ENCODE data around the gene ANGEL1.
A peak's percentile ranks its signal among the peaks of the same experiment; 100 is the strongest.

The ANGEL1 gene

GRCh38 chr14:76754586-76754985, 58.1 kb downstream of the ANGEL1 start:
- no peak overlapping the region for H3K4me2 ChIP-seq (ENCODE audit: low read length)
- H2AFZ ChIP-seq (ENCODE audit: insufficient read depth, low read length, poor library complexity) = no peak overlapping the region
- no peak overlapping the region for H3K4me3 ChIP-seq (ENCODE audit: low read depth, low read length)
- no peaks in the 10 kb centered on the region for H3K27me3 ChIP-seq (ENCODE audit: insufficient read depth, low read length)
- H2BK5ac ChIP-seq (ENCODE audit: low read depth, low read length, poor library complexity) = no peak overlapping the region
- no peak overlapping the region for H3K23ac ChIP-seq (ENCODE audit: low read length)
- H3K9me3 ChIP-seq (ENCODE audit: insufficient read depth, low read depth, low read length) = no peaks in the 10 kb centered on the region
- H3K27ac ChIP-seq (ENCODE audit: low read depth, low read length) = no peak overlapping the region
- no peak overlapping the region for H3K4ac ChIP-seq (ENCODE audit: low read depth, low read length)
- no peak overlapping the region for H2BK120ac ChIP-seq (ENCODE audit: insufficient read depth, low read length, poor library complexity)
- no peaks in the 10 kb centered on the region for H3K79me2 ChIP-seq (ENCODE audit: control insufficient read depth, insufficient read depth, low read length, poor library complexity)
- H3K36me3 ChIP-seq (ENCODE audit: control insufficient read depth in 1 of 2, insufficient read depth in 2 of 2, low read length in 2 of 2) = no peaks in the 10 kb centered on the region
- no peaks in the 10 kb centered on the region for H3K79me1 ChIP-seq (ENCODE audit: low read length)
- H3K4me1 ChIP-seq (ENCODE audit: control insufficient read depth in 1 of 2, insufficient read depth in 2 of 2, low read length in 2 of 2) = no peaks in the 10 kb centered on the region
- no peak overlapping the region for H4K91ac ChIP-seq (ENCODE audit: low read depth, low read length)
- H2AK5ac ChIP-seq (ENCODE audit: low read length) = no peak overlapping the region
- no peak overlapping the region for H3K18ac ChIP-seq (ENCODE audit: low read length)
- no peak overlapping the region for H4K8ac ChIP-seq (ENCODE audit: low read depth, low read length)
- no peak overlapping the region for H3K14ac ChIP-seq (ENCODE audit: low read length)
- H4K12ac ChIP-seq (ENCODE audit: low read depth, low read length) = no peak overlapping the region
- WGBS (ENCODE audit: extremely low coverage, insufficient coverage, insufficient read length) = no CpG with 5 or more reads among the region's 7 CpGs
- no peak overlapping the region for H3K9ac ChIP-seq (ENCODE audit: low read length)
- H2BK12ac ChIP-seq (ENCODE audit: low read length) = no peak overlapping the region
- DNase-seq = no peak

- Histone ChIP-seq H3K4ac (ENCODE audit: low read depth, low read length) (no peak overlapping the region), H3K9ac (ENCODE audit: low read length) (no peak overlapping the region), H3K36me3 (ENCODE audit: control insufficient read depth in 1 of 2, insufficient read depth in 2 of 2, low read length in 2 of 2) (no peaks in the 10 kb centered on the region), H3K23ac (ENCODE audit: low read length) (no peak overlapping the region), H3K14ac (ENCODE audit: low read length) (no peak overlapping the region), H2BK12ac (ENCODE audit: low read length) (no peak overlapping the region), H3K4me1 (ENCODE audit: control insufficient read depth in 1 of 2, insufficient read depth in 2 of 2, low read length in 2 of 2) (no peaks in the 10 kb centered on the region), H3K27ac (ENCODE audit: low read depth, low read length) (no peak overlapping the region), H3K79me1 (ENCODE audit: low read length) (no peaks in the 10 kb centered on the region), H2AFZ (ENCODE audit: insufficient read depth, low read length, poor library complexity) (no peak overlapping the region), H3K79me2 (ENCODE audit: control insufficient read depth, insufficient read depth, low read length, poor library complexity) (no peaks in the 10 kb centered on the region), H3K4me3 (ENCODE audit: low read depth, low read length) (no peak overlapping the region), H2BK5ac (ENCODE audit: low read depth, low read length, poor library complexity) (no peak overlapping the region), H4K91ac (ENCODE audit: low read depth, low read length) (no peak overlapping the region), H3K27me3 (ENCODE audit: insufficient read depth, low read length) (no peaks in the 10 kb centered on the region), H3K18ac (ENCODE audit: low read length) (no peak overlapping the region), H4K8ac (ENCODE audit: low read depth, low read length) (no peak overlapping the region), H4K12ac (ENCODE audit: low read depth, low read length) (no peak overlapping the region), H2BK120ac (ENCODE audit: insufficient read depth, low read length, poor library complexity) (no peak overlapping the region), H3K9me3 (ENCODE audit: insufficient read depth, low read depth, low read length) (no peaks in the 10 kb centered on the region), H3K4me2 (ENCODE audit: low read length) (no peak overlapping the region), H2AK5ac (ENCODE audit: low read length) (no peak overlapping the region)
- no peak for DNase-seq
- WGBS (ENCODE audit: extremely low coverage, insufficient coverage, insufficient read length) = no CpG with 5 or more reads among the region's 7 CpGs
Measured at GRCh38 chr14:76753541-76754198, 59.0 kb downstream of the ANGEL1 start.

- H3K79me1 ChIP-seq (ENCODE audit: low read length) = no peaks in the 10 kb centered on the region
- no peak overlapping the region for H2AFZ ChIP-seq (ENCODE audit: insufficient read depth, low read length, poor library complexity)
- H3K14ac ChIP-seq (ENCODE audit: low read length) = no peak overlapping the region
- H3K4me1 ChIP-seq (ENCODE audit: control insufficient read depth in 1 of 2, insufficient read depth in 2 of 2, low read length in 2 of 2) = no peaks in the 10 kb centered on the region
- H3K9me3 ChIP-seq (ENCODE audit: insufficient read depth, low read depth, low read length) = no peaks in the 10 kb centered on the region
- H2BK120ac ChIP-seq (ENCODE audit: insufficient read depth, low read length, poor library complexity) = no peak overlapping the region
- no peak overlapping the region for H3K27ac ChIP-seq (ENCODE audit: low read depth, low read length)
- H4K91ac ChIP-seq (ENCODE audit: low read depth, low read length) = no peak overlapping the region
- H4K8ac ChIP-seq (ENCODE audit: low read depth, low read length) = no peak overlapping the region
- H3K4ac ChIP-seq (ENCODE audit: low read depth, low read length) = no peak overlapping the region
- H3K79me2 ChIP-seq (ENCODE audit: control insufficient read depth, insufficient read depth, low read length, poor library complexity) = no peaks in the 10 kb centered on the region
- H3K4me3 ChIP-seq (ENCODE audit: low read depth, low read length) = peak overlapping the region; percentile 30
- H3K36me3 ChIP-seq (ENCODE audit: control insufficient read depth in 1 of 2, insufficient read depth in 2 of 2, low read length in 2 of 2) = no peaks in the 10 kb centered on the region
- no peaks in the 10 kb centered on the region for H3K27me3 ChIP-seq (ENCODE audit: insufficient read depth, low read length)
- no peak overlapping the region for H2BK12ac ChIP-seq (ENCODE audit: low read length)
- H2AK5ac ChIP-seq (ENCODE audit: low read length) = no peak overlapping the region
- no peak overlapping the region for H4K12ac ChIP-seq (ENCODE audit: low read depth, low read length)
- WGBS (ENCODE audit: extremely low coverage, insufficient coverage, insufficient read length) = no CpG with 5 or more reads among the region's 6 CpGs
- no peak for DNase-seq
- no peak overlapping the region for H3K18ac ChIP-seq (ENCODE audit: low read length)
- no peak overlapping the region for H3K23ac ChIP-seq (ENCODE audit: low read length)
- H3K4me2 ChIP-seq (ENCODE audit: low read length) = no peak overlapping the region
- no peak overlapping the region for H2BK5ac ChIP-seq (ENCODE audit: low read depth, low read length, poor library complexity)
- H3K9ac ChIP-seq (ENCODE audit: low read length) = no peak overlapping the region
Measured at GRCh38 chr14:76752744-76753143, 59.9 kb downstream of the ANGEL1 start.

- no peak overlapping the region for H4K12ac ChIP-seq (ENCODE audit: low read depth, low read length)
- no peaks in the 10 kb centered on the region for H3K79me1 ChIP-seq (ENCODE audit: low read length)
- no peak overlapping the region for H3K9ac ChIP-seq (ENCODE audit: low read length)
- no peaks in the 10 kb centered on the region for H3K36me3 ChIP-seq (ENCODE audit: control insufficient read depth in 1 of 2, insufficient read depth in 2 of 2, low read length in 2 of 2)
- no peak overlapping the region for H4K91ac ChIP-seq (ENCODE audit: low read depth, low read length)
- H3K14ac ChIP-seq (ENCODE audit: low read length) = no peak overlapping the region
- peaks cover 4% of the 10 kb centered on the region for H3K9me3 ChIP-seq (ENCODE audit: insufficient read depth, low read depth, low read length)
- no peaks in the 10 kb centered on the region for H3K4me1 ChIP-seq (ENCODE audit: control insufficient read depth in 1 of 2, insufficient read depth in 2 of 2, low read length in 2 of 2)
- H3K79me2 ChIP-seq (ENCODE audit: control insufficient read depth, insufficient read depth, low read length, poor library complexity) = no peaks in the 10 kb centered on the region
- H2BK12ac ChIP-seq (ENCODE audit: low read length) = no peak overlapping the region
- H3K4ac ChIP-seq (ENCODE audit: low read depth, low read length) = no peak overlapping the region
- peak; percentile 66 to 77 for DNase-seq
- no peak overlapping the region for H4K8ac ChIP-seq (ENCODE audit: low read depth, low read length)
- H3K27ac ChIP-seq (ENCODE audit: low read depth, low read length) = no peak overlapping the region
- H3K23ac ChIP-seq (ENCODE audit: low read length) = no peak overlapping the region
- H2AFZ ChIP-seq (ENCODE audit: insufficient read depth, low read length, poor library complexity) = no peak overlapping the region
- H2BK5ac ChIP-seq (ENCODE audit: low read depth, low read length, poor library complexity) = no peak overlapping the region
- no peak overlapping the region for H2BK120ac ChIP-seq (ENCODE audit: insufficient read depth, low read length, poor library complexity)
- no peaks in the 10 kb centered on the region for H3K27me3 ChIP-seq (ENCODE audit: insufficient read depth, low read length)
- no peak overlapping the region for H3K4me2 ChIP-seq (ENCODE audit: low read length)
- H3K4me3 ChIP-seq (ENCODE audit: low read depth, low read length) = no peak overlapping the region
- WGBS (ENCODE audit: extremely low coverage, insufficient coverage, insufficient read length) = no CpG with 5 or more reads among the region's 7 CpGs
- H2AK5ac ChIP-seq (ENCODE audit: low read length) = no peak overlapping the region
- no peak overlapping the region for H3K18ac ChIP-seq (ENCODE audit: low read length)
Measured at GRCh38 chr14:76742966-76743365, 69.7 kb downstream of the ANGEL1 start.

Measured in trophoblast cell (in vitro differentiated cells and primary cell).